PC-3 (cell line): Measurements from ENCODE around the gene AGXT. TPM values are rescaled to one million over a fixed set of nuclear protein-coding genes. Genes with fewer than 3 reads are reported as not detected.

Source experiments
- ATAC-seq: fragments of 200-7000 bp; cut with Tn5 transposase; 2 replicates; pipeline ENCODE4 v1.9.1; 2020; ENCODE audit warnings: mild to moderate bottlenecking, moderate library complexity
- BruUV-seq: library from RNA; stranded (reverse); fragments of 400-500 nt; replicated peaks from 2 replicates; lab custom pipeline; 2021; lab: Mats Ljungman, UMichigan
- CTCF ChIA-PET: fragments of 300-600 bp; sonication (Branson Sonifier 250); formaldehyde crosslinking; loops from one replicate; lab custom pipeline; 2022; ENCODE audit warnings: antibody characterized with exemption; lab: Charles Lee
- POLR2A ChIA-PET: fragments of 300-600 bp; sonication (Branson Sonifier 250); formaldehyde crosslinking; loops from one replicate; lab custom pipeline; 2022; ENCODE audit warnings: antibody characterized with exemption; ENCODE audit not compliant: unreplicated experiment; lab: Charles Lee
- DNase-seq: peaks from one replicate; pipeline ENCODE4 v3.0.0-alpha.2; 2015
- H2AFZ ChIP-seq: fragments of 300-600 bp; sonication (generic); 2 replicates; pipeline ENCODE4 v1.6.0; 2016; ENCODE audit warnings: antibody characterized with exemption, low read length
- H3F3A ChIP-seq: fragments of 300-600 bp; sonication (generic); one replicate; pipeline ENCODE4 v1.6.0; 2017; ENCODE audit warnings: antibody characterized with exemption, low read length, control low read depth, mild to moderate bottlenecking; ENCODE audit not compliant: unreplicated experiment
- H3K27ac ChIP-seq: fragments of 300-600 bp; sonication (generic); 2 replicates; pipeline ENCODE4 v1.5.1; 2016; ENCODE audit warnings: mild to moderate bottlenecking, low read length
- H3K27me3 ChIP-seq: fragments of 300-600 bp; sonication (generic); 2 replicates; pipeline ENCODE4 v1.6.1; 2016; ENCODE audit warnings: low read length, mixed read lengths
- H3K36me3 ChIP-seq: fragments of 300-600 bp; sonication (generic); 2 replicates; pipeline ENCODE4 v1.6.1; 2016; ENCODE audit warnings: low read depth, mixed run types, low read length, mixed read lengths
- H3K4me1 ChIP-seq: fragments of 300-600 bp; sonication (generic); 2 replicates; pipeline ENCODE4 v1.5.1; 2016; ENCODE audit warnings: low read length; ENCODE audit not compliant: insufficient read depth
- H3K4me2 ChIP-seq: fragments of 300-600 bp; sonication (generic); 2 replicates; pipeline ENCODE4 v1.6.0; 2016; ENCODE audit warnings: low read length
- H3K4me3 ChIP-seq: fragments of 300-600 bp; sonication (generic); 2 replicates; pipeline ENCODE4 v1.5.1; 2016; ENCODE audit warnings: mild to moderate bottlenecking, low read length, mixed read lengths
- H3K79me2 ChIP-seq: fragments of 300-600 bp; sonication (generic); 2 replicates; pipeline ENCODE4 v1.6.1; 2017; ENCODE audit warnings: low read length, mixed read lengths
- H3K9ac ChIP-seq: fragments of 300-600 bp; sonication (generic); 2 replicates; pipeline ENCODE4 v1.6.0; 2016; ENCODE audit warnings: mild to moderate bottlenecking, low read length
- H3K9me2 ChIP-seq: fragments of 300-600 bp; sonication (generic); replicated peaks from 2 replicates; pipeline ENCODE4 v1.6.1; 2016; ENCODE audit warnings: mixed run types, low read length, mixed read lengths
- H3K9me3 ChIP-seq: fragments of 300-600 bp; sonication (generic); 2 replicates; pipeline ENCODE4 v1.6.1; 2016; ENCODE audit warnings: low read length, mixed read lengths
- H4K20me1 ChIP-seq: fragments of 300-600 bp; sonication (generic); 2 replicates; pipeline ENCODE4 v1.6.1; 2016; ENCODE audit warnings: low read length, mixed read lengths
- CTCF ChIP-seq: fragments of 300-600 bp; sonication (generic); conservative IDR thresholded peaks from 2 replicates; pipeline ENCODE4 v1.5.1; 2017; ENCODE audit warnings: antibody characterized with exemption, low read depth, mild to moderate bottlenecking, low read length
- EZH2 ChIP-seq: fragments of 300-600 bp; sonication (generic); IDR thresholded peaks from one replicate; pipeline ENCODE4 v1.6.1; 2017; ENCODE audit warnings: antibody characterized with exemption, mild to moderate bottlenecking, low read length; ENCODE audit not compliant: unreplicated experiment
- EZH2phosphoT487 ChIP-seq: fragments of 300-600 bp; sonication (generic); IDR thresholded peaks from 2 replicates; pipeline ENCODE4 v1.6.1; 2018; ENCODE audit warnings: mild to moderate bottlenecking, antibody characterized with exemption, low read length, borderline replicate concordance
- intact Hi-C: fragments of 100-400 bp; cut with micrococcal nuclease; formaldehyde crosslinking; loops from 2 replicates; pipeline ENCODE4 v1.9.0; 2023
- total RNA-seq: library from RNA; depleted of rRNA; stranded (reverse); fragments of >200 nt; gene quantifications from 2 replicates; pipeline ENCODE4 v1.2.3, GENCODE V29; 2014

AGXT gene
- total RNA-seq, 1 experiment from 2014 or later: not detected

GRCh38 chr2:240879105-240879504, 10.5 kb downstream of the AGXT start:
- no TSS peak for BruUV-seq
- no peak for TF ChIP-seq EZH2phosphoT487
- TF ChIP-seq CTCF: no peak
- no peak for TF ChIP-seq EZH2
- Histone ChIP-seq H3K36me3 (no peaks in the 10 kb centered on the region), H3K9me2 (no peaks in the 10 kb centered on the region), H3K4me3 (no peak overlapping the region), H3K27ac (no peak overlapping the region), H3K4me1 (no peaks in the 10 kb centered on the region), H3F3A (no peaks in the 10 kb centered on the region), H4K20me1 (no peaks in the 10 kb centered on the region), H3K27me3 (peaks cover 15% of the 10 kb centered on the region; the same call in 1 of the 2 replicates), H3K9me3 (peaks cover 3% of the 10 kb centered on the region; the same call in 1 of the 2 replicates), H2AFZ (no peak overlapping the region), H3K9ac (no peak overlapping the region), H3K4me2 (no peak overlapping the region), H3K79me2 (no peaks in the 10 kb centered on the region)
- ATAC-seq: no peak
- intact Hi-C loops: no loop called here
- CTCF ChIA-PET: no interaction called here
- POLR2A ChIA-PET: no interaction called here
- DNase-seq: no peak

GRCh38 chr2:240881913-240882312, 13.3 kb downstream of the AGXT start:
- no TSS peak for BruUV-seq
- CTCF ChIA-PET: interaction anchor here (0.6 kb wide), 1 partner anchor 12 kb away, joined by 3 read pairs; no protein-coding TSS in a partner anchor

More at GRCh38 chr2:240881913-240882312, 13.3 kb downstream of the AGXT start:
- H3K4me2 ChIP-seq: no peak overlapping the region
- intact Hi-C loops: no loop called here
- POLR2A ChIA-PET: no interaction called here
- H3K9me2 ChIP-seq: no peaks in the 10 kb centered on the region
- no peak overlapping the region for H2AFZ ChIP-seq
- no peaks in the 10 kb centered on the region for H3F3A ChIP-seq
- H3K4me1 ChIP-seq: no peaks in the 10 kb centered on the region
- DNase-seq: no peak
- peaks cover 15% of the 10 kb centered on the region; the same call in 1 of the 2 replicates for H3K27me3 ChIP-seq
- H3K36me3 ChIP-seq: no peaks in the 10 kb centered on the region
- ATAC-seq: no peak
- no peak overlapping the region for H3K9ac ChIP-seq
- peaks cover 3% of the 10 kb centered on the region; the same call in 1 of the 2 replicates for H3K9me3 ChIP-seq
- H4K20me1 ChIP-seq: no peaks in the 10 kb centered on the region
- no peaks in the 10 kb centered on the region for H3K79me2 ChIP-seq
- no peak overlapping the region for H3K27ac ChIP-seq
- TF ChIP-seq CTCF: no peak
- TF ChIP-seq EZH2phosphoT487: no peak
- TF ChIP-seq EZH2: no peak
- H3K4me3 ChIP-seq: no peak overlapping the region
